ENCODE results near the gene ATL3.

DNA sequence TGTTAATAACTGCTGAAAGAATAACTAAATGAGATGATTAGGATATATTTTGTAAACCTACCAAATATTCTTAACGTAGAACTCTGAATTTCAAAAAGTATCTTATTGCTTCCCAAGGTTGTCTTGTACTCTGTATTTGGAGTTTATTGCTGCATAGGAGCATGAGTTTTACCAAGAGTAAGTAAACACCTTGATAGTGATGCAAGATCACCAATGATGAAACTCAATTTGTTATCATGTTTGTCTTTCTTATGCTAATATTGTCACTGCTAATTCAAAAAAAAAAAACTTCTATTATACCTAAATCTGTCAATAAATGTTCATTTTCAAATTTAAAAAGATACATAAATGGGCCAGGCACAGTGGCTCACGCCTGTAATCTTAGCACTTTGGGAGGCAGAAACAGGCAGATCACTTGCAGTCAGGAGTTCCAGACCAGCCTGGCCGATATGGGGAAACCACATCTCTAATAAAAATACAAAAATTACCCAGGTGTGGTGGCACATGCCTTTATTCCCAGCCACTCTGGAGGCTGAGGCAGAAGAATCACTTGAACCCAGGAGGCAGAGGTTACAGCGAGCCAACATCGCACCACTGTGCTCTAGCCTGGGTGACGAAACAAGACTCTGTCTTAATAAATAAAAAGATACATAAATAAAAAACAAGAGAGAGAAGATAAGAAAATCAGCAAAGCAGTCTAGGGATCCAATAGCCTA, 84.6 kb downstream of the ATL3 start:
- no peak for TF ChIP-seq ZNF777 (tag by site-specific recombination; IDR thresholded peaks at IDR 0.05; ENCODE audit: borderline replicate concordance)
- TF ChIP-seq ZFP41 (tag by site-specific recombination; IDR thresholded peaks at IDR 0.05; ENCODE audit: borderline replicate concordance), result no peak
- TF ChIP-seq, protein P1, sequence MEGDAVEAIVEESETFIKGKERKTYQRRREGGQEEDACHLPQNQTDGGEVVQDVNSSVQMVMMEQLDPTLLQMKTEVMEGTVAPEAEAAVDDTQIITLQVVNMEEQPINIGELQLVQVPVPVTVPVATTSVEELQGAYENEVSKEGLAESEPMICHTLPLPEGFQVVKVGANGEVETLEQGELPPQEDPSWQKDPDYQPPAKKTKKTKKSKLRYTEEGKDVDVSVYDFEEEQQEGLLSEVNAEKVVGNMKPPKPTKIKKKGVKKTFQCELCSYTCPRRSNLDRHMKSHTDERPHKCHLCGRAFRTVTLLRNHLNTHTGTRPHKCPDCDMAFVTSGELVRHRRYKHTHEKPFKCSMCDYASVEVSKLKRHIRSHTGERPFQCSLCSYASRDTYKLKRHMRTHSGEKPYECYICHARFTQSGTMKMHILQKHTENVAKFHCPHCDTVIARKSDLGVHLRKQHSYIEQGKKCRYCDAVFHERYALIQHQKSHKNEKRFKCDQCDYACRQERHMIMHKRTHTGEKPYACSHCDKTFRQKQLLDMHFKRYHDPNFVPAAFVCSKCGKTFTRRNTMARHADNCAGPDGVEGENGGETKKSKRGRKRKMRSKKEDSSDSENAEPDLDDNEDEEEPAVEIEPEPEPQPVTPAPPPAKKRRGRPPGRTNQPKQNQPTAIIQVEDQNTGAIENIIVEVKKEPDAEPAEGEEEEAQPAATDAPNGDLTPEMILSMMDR (tag by site-specific recombination; IDR thresholded peaks at IDR 0.05), result no peak
- no peak for TF ChIP-seq ZBTB49 (tag by site-specific recombination; IDR thresholded peaks at IDR 0.05; ENCODE audit: low read depth)
- TF ChIP-seq ZNF121 (tag by site-specific recombination; IDR thresholded peaks at IDR 0.05), result no peak
- no peak for TF ChIP-seq BCL11A (tag by site-specific recombination; IDR thresholded peaks at IDR 0.05; ENCODE audit: low read depth)
- TF ChIP-seq ZFP37 (tag by site-specific recombination; IDR thresholded peaks at IDR 0.05), result no peak
- TF ChIP-seq ZBTB17 (tag by site-specific recombination; IDR thresholded peaks at IDR 0.05), result no peak
- TF ChIP-seq, protein P2, sequence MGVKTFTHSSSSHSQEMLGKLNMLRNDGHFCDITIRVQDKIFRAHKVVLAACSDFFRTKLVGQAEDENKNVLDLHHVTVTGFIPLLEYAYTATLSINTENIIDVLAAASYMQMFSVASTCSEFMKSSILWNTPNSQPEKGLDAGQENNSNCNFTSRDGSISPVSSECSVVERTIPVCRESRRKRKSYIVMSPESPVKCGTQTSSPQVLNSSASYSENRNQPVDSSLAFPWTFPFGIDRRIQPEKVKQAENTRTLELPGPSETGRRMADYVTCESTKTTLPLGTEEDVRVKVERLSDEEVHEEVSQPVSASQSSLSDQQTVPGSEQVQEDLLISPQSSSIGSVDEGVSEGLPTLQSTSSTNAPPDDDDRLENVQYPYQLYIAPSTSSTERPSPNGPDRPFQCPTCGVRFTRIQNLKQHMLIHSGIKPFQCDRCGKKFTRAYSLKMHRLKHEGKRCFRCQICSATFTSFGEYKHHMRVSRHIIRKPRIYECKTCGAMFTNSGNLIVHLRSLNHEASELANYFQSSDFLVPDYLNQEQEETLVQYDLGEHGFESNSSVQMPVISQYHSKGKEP (tag by site-specific recombination; IDR thresholded peaks at IDR 0.05), result no peak
- TF ChIP-seq ZBTB7A (tag by site-specific recombination; IDR thresholded peaks at IDR 0.05; ENCODE audit: low read depth), result no peak
- no peak for TF ChIP-seq WT1 (tag by site-specific recombination; IDR thresholded peaks at IDR 0.05)
- TF ChIP-seq, protein P3, sequence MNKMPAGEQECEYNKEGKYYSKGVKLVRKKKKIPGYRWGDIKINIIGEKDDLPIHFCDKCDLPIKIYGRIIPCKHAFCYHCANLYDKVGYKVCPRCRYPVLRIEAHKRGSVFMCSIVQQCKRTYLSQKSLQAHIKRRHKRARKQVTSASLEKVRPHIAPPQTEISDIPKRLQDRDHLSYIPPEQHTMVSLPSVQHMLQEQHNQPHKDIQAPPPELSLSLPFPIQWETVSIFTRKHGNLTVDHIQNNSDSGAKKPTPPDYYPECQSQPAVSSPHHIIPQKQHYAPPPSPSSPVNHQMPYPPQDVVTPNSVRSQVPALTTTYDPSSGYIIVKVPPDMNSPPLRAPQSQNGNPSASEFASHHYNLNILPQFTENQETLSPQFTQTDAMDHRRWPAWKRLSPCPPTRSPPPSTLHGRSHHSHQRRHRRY (tag by site-specific recombination; IDR thresholded peaks at IDR 0.05), result no peak
